ENCODE data around the gene ANXA7. TPM values are rescaled to one million over a fixed set of nuclear protein-coding genes. Genes with fewer than 3 reads are reported as not detected.

The ANXA7 gene
- total RNA-seq, 1 experiment from 2014 or later: 67.8 TPM

DNA sequence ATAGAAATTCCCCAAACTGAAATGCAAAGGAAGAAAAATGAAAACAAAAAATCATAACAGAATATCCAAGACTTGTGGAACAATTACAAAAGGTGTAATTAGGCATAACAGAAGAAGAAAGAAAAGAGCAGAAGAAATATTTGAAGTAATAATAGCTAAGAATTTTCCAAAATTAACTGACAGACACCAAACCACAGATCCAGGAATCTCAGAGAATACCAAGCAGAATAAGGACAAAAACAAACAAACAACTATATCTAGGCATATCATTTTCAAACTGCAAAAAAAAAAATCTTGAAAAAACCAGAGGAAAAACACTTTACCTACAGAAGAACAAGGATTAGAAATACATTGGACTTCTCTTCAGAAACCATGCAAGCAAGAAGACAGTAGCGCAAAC lies 80.7 kb downstream of the ANXA7 start (continued):
- TF ChIP-seq HMGXB4 (CRISPR knock-in tag; IDR thresholded peaks at IDR 0.05) (no peak), GABPB1 (CRISPR knock-in tag; IDR thresholded peaks at IDR 0.05) (no peak), USF2 (CRISPR knock-in tag; IDR thresholded peaks at IDR 0.05) (no peak)

- Mint-ChIP-seq H3K36me3 (no peaks in the 10 kb centered on the region), H3K27me3 (ENCODE audit: low read depth) (no peaks in the 10 kb centered on the region), H3K27ac (no peak overlapping the region), H3K4me1 (peaks cover 5% of the 10 kb centered on the region; the same call in 1 of the 2 replicates), H3K4me3 (no peak overlapping the region), H3K9me3 (no peaks in the 10 kb centered on the region)
- no peak for DNase-seq (ENCODE audit: low spot score)
- POLR2A ChIA-PET: no interaction called here
- TF ChIP-seq ZNF416 (CRISPR knock-in tag; IDR thresholded peaks at IDR 0.05): no peak
- no peak for TF ChIP-seq ZNF512 (CRISPR knock-in tag; IDR thresholded peaks at IDR 0.05; ENCODE audit: borderline replicate concordance)
- no peak for TF ChIP-seq JUN (CRISPR knock-in tag; IDR thresholded peaks at IDR 0.05)
- TF ChIP-seq NR3C1 (CRISPR knock-in tag; conservative IDR thresholded peaks at IDR 0.05; ENCODE audit: low read depth): no peak
- no peak for TF ChIP-seq SMAD4 (CRISPR knock-in tag; IDR thresholded peaks at IDR 0.05)
- TF ChIP-seq USF2 (CRISPR knock-in tag; IDR thresholded peaks at IDR 0.05): no peak
- TF ChIP-seq, protein P1, sequence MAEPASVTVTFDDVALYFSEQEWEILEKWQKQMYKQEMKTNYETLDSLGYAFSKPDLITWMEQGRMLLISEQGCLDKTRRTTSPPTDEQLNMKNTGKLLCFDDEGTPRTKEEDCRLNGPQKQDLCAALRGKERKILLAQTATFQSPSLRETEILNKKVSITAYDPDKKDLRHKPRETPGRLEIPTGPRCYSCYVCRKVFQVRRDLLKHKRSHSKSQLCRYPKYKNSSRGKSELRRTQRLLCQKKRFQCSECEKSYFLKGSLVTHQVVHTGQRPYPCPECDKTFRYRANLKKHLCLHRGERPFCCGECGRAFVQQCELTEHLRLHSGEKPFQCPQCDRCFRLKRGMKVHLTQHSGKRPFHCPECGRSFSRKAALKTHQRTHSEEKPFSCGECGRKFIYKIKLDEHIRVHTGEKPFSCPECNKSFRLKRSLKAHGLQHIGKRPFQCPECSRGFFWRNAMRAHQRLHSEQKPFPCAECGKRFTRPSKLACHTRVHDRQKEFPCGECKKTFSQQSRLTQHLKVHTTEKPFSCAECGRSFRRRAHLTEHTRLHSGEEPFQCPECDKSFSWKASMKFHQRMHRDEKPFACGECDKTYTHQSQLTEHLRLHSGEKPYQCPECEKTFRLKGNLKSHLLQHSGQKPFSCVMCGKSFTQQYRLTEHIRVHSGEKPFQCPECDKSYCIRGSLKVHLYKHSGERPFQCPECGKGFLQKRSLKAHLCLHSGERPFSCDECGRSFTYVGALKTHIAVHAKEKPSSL (CRISPR knock-in tag; conservative IDR thresholded peaks at IDR 0.05): no peak
- TF ChIP-seq, protein P2, sequence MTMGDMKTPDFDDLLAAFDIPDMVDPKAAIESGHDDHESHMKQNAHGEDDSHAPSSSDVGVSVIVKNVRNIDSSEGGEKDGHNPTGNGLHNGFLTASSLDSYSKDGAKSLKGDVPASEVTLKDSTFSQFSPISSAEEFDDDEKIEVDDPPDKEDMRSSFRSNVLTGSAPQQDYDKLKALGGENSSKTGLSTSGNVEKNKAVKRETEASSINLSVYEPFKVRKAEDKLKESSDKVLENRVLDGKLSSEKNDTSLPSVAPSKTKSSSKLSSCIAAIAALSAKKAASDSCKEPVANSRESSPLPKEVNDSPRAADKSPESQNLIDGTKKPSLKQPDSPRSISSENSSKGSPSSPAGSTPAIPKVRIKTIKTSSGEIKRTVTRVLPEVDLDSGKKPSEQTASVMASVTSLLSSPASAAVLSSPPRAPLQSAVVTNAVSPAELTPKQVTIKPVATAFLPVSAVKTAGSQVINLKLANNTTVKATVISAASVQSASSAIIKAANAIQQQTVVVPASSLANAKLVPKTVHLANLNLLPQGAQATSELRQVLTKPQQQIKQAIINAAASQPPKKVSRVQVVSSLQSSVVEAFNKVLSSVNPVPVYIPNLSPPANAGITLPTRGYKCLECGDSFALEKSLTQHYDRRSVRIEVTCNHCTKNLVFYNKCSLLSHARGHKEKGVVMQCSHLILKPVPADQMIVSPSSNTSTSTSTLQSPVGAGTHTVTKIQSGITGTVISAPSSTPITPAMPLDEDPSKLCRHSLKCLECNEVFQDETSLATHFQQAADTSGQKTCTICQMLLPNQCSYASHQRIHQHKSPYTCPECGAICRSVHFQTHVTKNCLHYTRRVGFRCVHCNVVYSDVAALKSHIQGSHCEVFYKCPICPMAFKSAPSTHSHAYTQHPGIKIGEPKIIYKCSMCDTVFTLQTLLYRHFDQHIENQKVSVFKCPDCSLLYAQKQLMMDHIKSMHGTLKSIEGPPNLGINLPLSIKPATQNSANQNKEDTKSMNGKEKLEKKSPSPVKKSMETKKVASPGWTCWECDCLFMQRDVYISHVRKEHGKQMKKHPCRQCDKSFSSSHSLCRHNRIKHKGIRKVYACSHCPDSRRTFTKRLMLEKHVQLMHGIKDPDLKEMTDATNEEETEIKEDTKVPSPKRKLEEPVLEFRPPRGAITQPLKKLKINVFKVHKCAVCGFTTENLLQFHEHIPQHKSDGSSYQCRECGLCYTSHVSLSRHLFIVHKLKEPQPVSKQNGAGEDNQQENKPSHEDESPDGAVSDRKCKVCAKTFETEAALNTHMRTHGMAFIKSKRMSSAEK (CRISPR knock-in tag; IDR thresholded peaks at IDR 0.05; ENCODE audit: borderline replicate concordance): no peak
- TF ChIP-seq ELF4 (CRISPR knock-in tag; IDR thresholded peaks at IDR 0.05; ENCODE audit: low read depth): no peak
- TF ChIP-seq, protein P3, sequence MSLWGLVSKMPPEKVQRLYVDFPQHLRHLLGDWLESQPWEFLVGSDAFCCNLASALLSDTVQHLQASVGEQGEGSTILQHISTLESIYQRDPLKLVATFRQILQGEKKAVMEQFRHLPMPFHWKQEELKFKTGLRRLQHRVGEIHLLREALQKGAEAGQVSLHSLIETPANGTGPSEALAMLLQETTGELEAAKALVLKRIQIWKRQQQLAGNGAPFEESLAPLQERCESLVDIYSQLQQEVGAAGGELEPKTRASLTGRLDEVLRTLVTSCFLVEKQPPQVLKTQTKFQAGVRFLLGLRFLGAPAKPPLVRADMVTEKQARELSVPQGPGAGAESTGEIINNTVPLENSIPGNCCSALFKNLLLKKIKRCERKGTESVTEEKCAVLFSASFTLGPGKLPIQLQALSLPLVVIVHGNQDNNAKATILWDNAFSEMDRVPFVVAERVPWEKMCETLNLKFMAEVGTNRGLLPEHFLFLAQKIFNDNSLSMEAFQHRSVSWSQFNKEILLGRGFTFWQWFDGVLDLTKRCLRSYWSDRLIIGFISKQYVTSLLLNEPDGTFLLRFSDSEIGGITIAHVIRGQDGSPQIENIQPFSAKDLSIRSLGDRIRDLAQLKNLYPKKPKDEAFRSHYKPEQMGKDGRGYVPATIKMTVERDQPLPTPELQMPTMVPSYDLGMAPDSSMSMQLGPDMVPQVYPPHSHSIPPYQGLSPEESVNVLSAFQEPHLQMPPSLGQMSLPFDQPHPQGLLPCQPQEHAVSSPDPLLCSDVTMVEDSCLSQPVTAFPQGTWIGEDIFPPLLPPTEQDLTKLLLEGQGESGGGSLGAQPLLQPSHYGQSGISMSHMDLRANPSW (CRISPR knock-in tag; conservative IDR thresholded peaks at IDR 0.05; ENCODE audit: low read depth): no peak
- no peak for TF ChIP-seq JAZF1 (CRISPR knock-in tag; IDR thresholded peaks at IDR 0.05)
- TF ChIP-seq NFYB (CRISPR knock-in tag; conservative IDR thresholded peaks at IDR 0.05; ENCODE audit: low read depth): no peak
- TF ChIP-seq ZNF671 (CRISPR knock-in tag; IDR thresholded peaks at IDR 0.05): no peak
- TF ChIP-seq E2F1 (CRISPR knock-in tag; IDR thresholded peaks at IDR 0.05): no peak
- TF ChIP-seq ZNF263 (CRISPR knock-in tag; IDR thresholded peaks at IDR 0.05; ENCODE audit: low read depth): no peak
- TF ChIP-seq ZNF219 (CRISPR knock-in tag; IDR thresholded peaks at IDR 0.05; ENCODE audit: borderline replicate concordance): no peak
- TF ChIP-seq IRF2 (CRISPR knock-in tag; IDR thresholded peaks at IDR 0.05; ENCODE audit: borderline replicate concordance, low read depth): no peak
- TF ChIP-seq FOXP1 (CRISPR knock-in tag; IDR thresholded peaks at IDR 0.05; ENCODE audit: borderline replicate concordance): no peak
- CTCF ChIA-PET: no interaction called here
- ATAC-seq: no peak
Observed at GRCh38 chr10:73332379-73332778, 81.5 kb downstream of the ANXA7 start.

Data from WTC11 (cell line).